Natural killer cell (primary cell): ENCODE measurements around the gene MRPS15. TPM values are rescaled to one million over a fixed set of nuclear protein-coding genes. Genes with fewer than 3 reads are reported as not detected.

Source experiments
- ATAC-seq, 3 donors: fragments of 150-1000 bp in 2 of 3; fragments of 200-7000 bp in 1 of 3; cut with Tn5 transposase; 1 replicate in 1 of 3; 2 replicates in 2 of 3; pipeline ENCODE4 v1.10.0; 2021; ENCODE audit warnings: mild to moderate bottlenecking in 2 of 3, moderate library complexity in 2 of 3
- DNase-seq, 2 donors: peaks; one replicate each; pipeline versions ENCODE4 v3.0.0 to v3.0.0-alpha.2; 2013 to 2021; ENCODE audit warnings: mixed read lengths in 1 of 2
- H3K27ac ChIP-seq: one replicate; pipeline ENCODE4 v1.5.1; 2013; ENCODE audit warnings: mild to moderate bottlenecking, low read length
- H3K27me3 ChIP-seq: one replicate; pipeline ENCODE4 v1.6.1; 2013; ENCODE audit warnings: low read length; ENCODE audit not compliant: control insufficient read depth, insufficient read depth
- H3K36me3 ChIP-seq: one replicate; pipeline ENCODE4 v1.6.1; 2013; ENCODE audit warnings: low read length; ENCODE audit not compliant: control insufficient read depth, insufficient read depth
- H3K4me1 ChIP-seq: one replicate; pipeline ENCODE4 v1.6.1; 2013; ENCODE audit warnings: low read length; ENCODE audit not compliant: control insufficient read depth, insufficient read depth
- H3K4me3 ChIP-seq: one replicate; pipeline ENCODE4 v1.5.1; 2013; ENCODE audit warnings: low read length
- H3K9me3 ChIP-seq: one replicate; pipeline ENCODE4 v1.6.1; 2013; ENCODE audit warnings: low read length; ENCODE audit not compliant: control insufficient read depth, insufficient read depth
- H3K27ac Mint-ChIP-seq, 2 donors: one replicate each; pipeline ENCODE4 v1.8.0; 2022; ENCODE audit warnings: mild to moderate bottlenecking in 2 of 2, mixed read lengths in 2 of 2, moderate library complexity in 1 of 2
- H3K27me3 Mint-ChIP-seq, 2 donors: one replicate each; pipeline ENCODE4 v1.8.0; 2022; ENCODE audit warnings: low read depth in 2 of 2, mixed read lengths in 2 of 2
- H3K36me3 Mint-ChIP-seq: one replicate; pipeline ENCODE4 v1.8.0; 2022; ENCODE audit warnings: mixed read lengths
- H3K4me1 Mint-ChIP-seq, 2 donors: one replicate each; pipeline ENCODE4 v1.8.0; 2022; ENCODE audit warnings: mixed read lengths in 2 of 2
- H3K4me3 Mint-ChIP-seq: one replicate; pipeline ENCODE4 v1.8.0; 2022; ENCODE audit warnings: mild to moderate bottlenecking, moderate library complexity, mixed read lengths
- H3K9me3 Mint-ChIP-seq, 2 donors: one replicate each; pipeline ENCODE4 v1.8.0; 2022; ENCODE audit warnings: mixed read lengths in 2 of 2
- WGBS: methylation state at CpG from one replicate; pipeline ENCODE4 v1.1.7; 2013; ENCODE audit warnings: missing lambda C conversion rate; ENCODE audit not compliant: insufficient coverage; 5-methylcytosine and 5-hydroxymethylcytosine counted together
- intact Hi-C: fragments of 100-400 bp; cut with micrococcal nuclease; formaldehyde crosslinking; loops from one replicate; pipeline ENCODE4 v1.14.2; 2022
- total RNA-seq, 4 donors: library from RNA; stranded (reverse); fragments of 120-200 nt in 1 of 4; gene quantifications; one replicate each; pipeline versions ENCODE4 v1.2.3 to v1.2.4, GENCODE V29; 2013 to 2022
- TF ChIP-seq, protein P1 (sequence below): fragments of 200-600 bp; IDR thresholded peaks from one replicate; pipeline ENCODE4 v1.8.0; 2022; ENCODE audit warnings: antibody characterized with exemption

Gene MRPS15
- total RNA-seq, 3 donors from 2014 or later (not counting 1 experiment from before 2014, with no cell fraction given), result 28.2 to 38.2 (median 32.0) TPM

DNA sequence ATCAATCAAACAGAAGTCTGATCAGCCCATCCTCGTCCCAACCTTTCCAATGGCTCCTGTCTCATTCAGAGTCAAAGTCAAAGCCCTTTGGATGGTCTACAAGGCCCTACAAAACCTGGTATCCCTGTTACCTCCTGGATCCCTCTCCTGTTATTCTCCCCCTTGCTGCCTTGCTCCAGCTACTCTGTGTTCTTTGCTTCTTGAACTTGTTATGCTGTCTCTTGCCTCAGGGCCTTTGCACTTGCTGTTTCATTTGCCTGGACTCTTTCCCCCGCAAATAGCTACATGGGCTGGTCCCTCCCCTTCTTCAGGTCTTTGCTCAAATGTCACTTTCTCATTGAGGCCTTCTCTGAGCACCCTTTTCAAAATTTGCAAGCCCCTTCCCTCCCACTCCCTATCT lies 19.9 kb upstream of the MRPS15 start:
- Mint-ChIP-seq H3K27ac (no peak overlapping the region), H3K4me1 (peaks cover 7 to 10% of the 10 kb centered on the region in 2 donors), H3K36me3 (no peaks in the 10 kb centered on the region), H3K4me3 (no peak overlapping the region), H3K27me3 (peaks cover 26 to 27% of the 10 kb centered on the region in 2 donors), H3K9me3 (no peaks in the 10 kb centered on the region)
- Histone ChIP-seq H3K4me1 (peaks cover 36% of the 10 kb centered on the region), H3K27me3 (no peaks in the 10 kb centered on the region), H3K9me3 (no peaks in the 10 kb centered on the region), H3K4me3 (no peak overlapping the region), H3K27ac (no peak overlapping the region), H3K36me3 (no peaks in the 10 kb centered on the region)
- no peak for DNase-seq
- WGBS, result 88% methylated on average over 2 of the region's 2 CpGs
- intact Hi-C loops, result no loop called here
- ATAC-seq, result no peak
- TF ChIP-seq, protein P1, sequence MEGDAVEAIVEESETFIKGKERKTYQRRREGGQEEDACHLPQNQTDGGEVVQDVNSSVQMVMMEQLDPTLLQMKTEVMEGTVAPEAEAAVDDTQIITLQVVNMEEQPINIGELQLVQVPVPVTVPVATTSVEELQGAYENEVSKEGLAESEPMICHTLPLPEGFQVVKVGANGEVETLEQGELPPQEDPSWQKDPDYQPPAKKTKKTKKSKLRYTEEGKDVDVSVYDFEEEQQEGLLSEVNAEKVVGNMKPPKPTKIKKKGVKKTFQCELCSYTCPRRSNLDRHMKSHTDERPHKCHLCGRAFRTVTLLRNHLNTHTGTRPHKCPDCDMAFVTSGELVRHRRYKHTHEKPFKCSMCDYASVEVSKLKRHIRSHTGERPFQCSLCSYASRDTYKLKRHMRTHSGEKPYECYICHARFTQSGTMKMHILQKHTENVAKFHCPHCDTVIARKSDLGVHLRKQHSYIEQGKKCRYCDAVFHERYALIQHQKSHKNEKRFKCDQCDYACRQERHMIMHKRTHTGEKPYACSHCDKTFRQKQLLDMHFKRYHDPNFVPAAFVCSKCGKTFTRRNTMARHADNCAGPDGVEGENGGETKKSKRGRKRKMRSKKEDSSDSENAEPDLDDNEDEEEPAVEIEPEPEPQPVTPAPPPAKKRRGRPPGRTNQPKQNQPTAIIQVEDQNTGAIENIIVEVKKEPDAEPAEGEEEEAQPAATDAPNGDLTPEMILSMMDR, result no peak

DNA sequence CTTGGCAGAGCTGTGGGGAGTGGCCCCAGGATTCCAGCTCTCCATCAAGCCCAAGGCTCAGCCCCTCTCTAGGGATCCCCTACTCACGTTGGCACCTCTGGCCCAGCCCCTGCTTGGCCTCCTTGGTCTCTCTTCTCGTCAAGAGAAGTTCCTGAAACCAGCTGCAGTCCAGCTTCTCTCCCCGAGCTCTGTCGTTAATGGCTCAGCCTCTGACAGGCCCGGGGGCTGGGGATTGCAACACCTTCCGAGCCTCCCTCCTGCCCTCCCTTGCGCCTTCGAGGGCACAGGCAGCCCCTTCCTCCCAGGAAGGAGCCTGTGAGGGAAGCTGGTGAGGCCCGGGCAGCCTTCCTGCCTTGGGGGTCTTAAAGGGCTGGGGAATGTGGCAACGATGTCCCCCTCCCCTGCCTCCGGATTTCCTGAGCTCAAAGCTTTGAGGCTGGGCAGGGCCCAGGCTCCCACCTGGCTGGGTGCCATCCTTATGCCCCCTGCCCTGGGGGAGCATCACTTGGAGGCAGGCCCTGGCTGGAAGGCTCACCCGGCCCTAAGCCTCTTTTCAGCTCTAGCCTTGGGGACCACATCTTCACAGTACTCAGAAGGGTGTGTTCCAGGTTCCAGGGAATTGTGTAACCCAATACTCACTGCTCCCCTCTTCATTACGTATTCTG lies 18.7 kb upstream of the MRPS15 start, which contains the start of gene CSF3R:
TSS of gene CSF3R (minus strand) at position 190 of the 665 bp plus-strand sequence. CDS start 3,417 bp downstream, outside the sequence.
- Histone ChIP-seq H3K36me3 (no peaks in the 10 kb centered on the region), H3K4me1 (peaks cover 32% of the 10 kb centered on the region), H3K27me3 (no peaks in the 10 kb centered on the region), H3K9me3 (no peaks in the 10 kb centered on the region), H3K27ac (no peak within 1 kb of the TSS), H3K4me3 (no peak within 1 kb of the TSS)
- H3K4me3 Mint-ChIP-seq, result no peak within 1 kb of the TSS
- TF ChIP-seq, protein P1, result no peak
- H3K4me1 Mint-ChIP-seq, result peaks cover 7 to 10% of the 10 kb centered on the region in 2 donors
- WGBS, result 25% methylated on average over 13 of the region's 13 CpGs
- H3K27me3 Mint-ChIP-seq, result peaks cover 22 to 28% of the 10 kb centered on the region in 2 donors
- ATAC-seq, result peak in 1 of 3 donors; percentile 21
- no peaks in the 10 kb centered on the region for H3K9me3 Mint-ChIP-seq
- intact Hi-C loops, result no loop called here
- peak within 1 kb of the TSS in 1 of 2 donors; percentile 63 for H3K27ac Mint-ChIP-seq
- no peaks in the 10 kb centered on the region for H3K36me3 Mint-ChIP-seq
- no peak for DNase-seq

DNA sequence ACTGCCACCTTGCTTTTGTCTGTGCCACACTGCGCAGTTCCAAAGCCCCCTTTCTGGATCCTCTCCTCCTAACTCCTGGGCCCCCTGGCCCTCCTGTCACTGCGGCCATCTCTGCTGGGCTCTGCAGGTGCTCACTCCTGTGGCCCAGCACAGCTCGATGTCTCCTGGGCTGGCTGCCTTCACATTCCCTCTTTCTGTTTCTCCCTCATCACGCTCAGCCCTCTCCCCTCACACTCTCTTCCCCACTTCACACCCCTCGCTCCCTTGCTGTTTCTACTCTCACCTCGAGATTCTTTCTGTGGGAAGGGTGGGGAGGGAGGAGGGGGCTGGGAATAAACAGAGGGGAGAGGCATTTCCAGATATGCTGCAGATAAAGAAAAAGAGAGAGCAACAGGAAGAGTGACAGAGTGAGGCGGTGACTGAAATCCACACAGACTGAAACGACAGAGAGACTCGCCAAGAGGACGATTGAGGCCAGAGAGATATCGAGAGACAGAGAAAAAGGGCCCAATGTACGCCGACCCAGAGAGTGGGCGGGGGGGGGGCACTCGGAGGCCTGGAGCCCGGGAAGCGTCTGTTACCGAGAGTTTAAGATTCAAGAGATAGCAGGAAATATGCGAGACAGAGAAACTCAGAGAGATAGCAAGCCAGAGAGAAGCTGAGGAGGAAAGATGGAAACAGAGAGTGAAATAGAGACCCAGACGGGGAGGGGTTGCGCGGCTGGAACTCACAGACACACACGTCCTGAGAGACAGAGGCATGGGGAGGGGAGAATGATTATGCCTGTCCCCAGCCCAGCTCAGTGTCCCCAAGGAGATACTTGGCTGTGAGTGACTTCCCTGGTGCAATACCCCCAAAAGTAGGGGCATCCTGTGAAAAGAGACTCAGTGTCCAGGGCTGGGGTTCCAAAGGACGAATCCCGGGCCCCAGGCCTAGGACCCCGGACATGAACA lies 17.9 kb upstream of the MRPS15 start:
- H3K27ac Mint-ChIP-seq, result peak overlapping the region in 1 of 2 donors; percentile 63
- no peaks in the 10 kb centered on the region for H3K36me3 Mint-ChIP-seq
- H3K4me3 Mint-ChIP-seq, result no peak overlapping the region
- peaks cover 7 to 10% of the 10 kb centered on the region in 2 donors for H3K4me1 Mint-ChIP-seq
- no peaks in the 10 kb centered on the region for H3K9me3 Mint-ChIP-seq
- TF ChIP-seq, protein P1, result no peak
- no peak overlapping the region for H3K27ac ChIP-seq
- intact Hi-C loops, result no loop called here
- ATAC-seq, result no peak
- H3K27me3 ChIP-seq, result no peaks in the 10 kb centered on the region
- H3K4me3 ChIP-seq, result no peak overlapping the region
- H3K27me3 Mint-ChIP-seq, result peaks cover 18 to 28% of the 10 kb centered on the region in 2 donors
- no peaks in the 10 kb centered on the region for H3K9me3 ChIP-seq
- WGBS, result 22% methylated on average over 24 of the region's 26 CpGs
- peaks cover 29% of the 10 kb centered on the region for H3K4me1 ChIP-seq
- DNase-seq, result no peak
- no peaks in the 10 kb centered on the region for H3K36me3 ChIP-seq
